Lung microvascular endothelial cell (primary cell): ENCODE data around the gene CTBP2. TPM values are rescaled to one million over a fixed set of nuclear protein-coding genes. Genes with fewer than 3 reads are reported as not detected.
A peak's percentile ranks its signal among the peaks of the same experiment; 100 is the strongest.

Experiments
- DNase-seq, 2 donors: peaks; one replicate each; pipeline versions ENCODE4 v3.0.0 to v3.0.0-alpha.2; 2010; ENCODE audit warnings: low read depth in 2 of 2
- total RNA-seq: library from RNA; depleted of rRNA; stranded (reverse); fragments of >200 nt; gene quantifications from 2 replicates; pipeline ENCODE4 v1.2.1, GENCODE V29; 2014

CTBP2 gene
- total RNA-seq, 1 donor from 2014 or later: 79.6 TPM

GRCh38 chr10:125158601-125159485 lies 1.5 kb downstream of the CTBP2 start:
- DNase-seq: peak; percentile 74 to 81

GRCh38 chr10:125158275-125158600 lies 2.1 kb downstream of the CTBP2 start:
- DNase-seq: no peak

- DNase-seq: peak in 1 of 2 donors; percentile 35
Observed at GRCh38 chr10:125157505-125157904, 2.9 kb downstream of the CTBP2 start.

- DNase-seq: peak; percentile 25 to 33
Observed at GRCh38 chr10:125156739-125157480, 3.5 kb downstream of the CTBP2 start.

- no peak for DNase-seq
Observed at GRCh38 chr10:125156196-125156595, 4.2 kb downstream of the CTBP2 start.

- peak; percentile 62 to 69 for DNase-seq
Observed at GRCh38 chr10:125155101-125155500, 5.3 kb downstream of the CTBP2 start.

GRCh38 chr10:125154529-125154928 lies 5.8 kb downstream of the CTBP2 start:
- peak in 1 of 2 donors; percentile 31 for DNase-seq

- DNase-seq: peak; percentile 38 to 41
Observed at GRCh38 chr10:125153703-125154490, 6.5 kb downstream of the CTBP2 start.

GRCh38 chr10:125152450-125153368 lies 7.7 kb downstream of the CTBP2 start:
- peak; percentile 34 to 49 for DNase-seq

GRCh38 chr10:125151553-125152449 lies 8.6 kb downstream of the CTBP2 start:
- no peak for DNase-seq

- no peak for DNase-seq
Observed at GRCh38 chr10:125151170-125151552, 9.2 kb downstream of the CTBP2 start.

GRCh38 chr10:125150376-125151083 lies 9.8 kb downstream of the CTBP2 start:
- peak; percentile 34 to 53 for DNase-seq

GRCh38 chr10:125149680-125150047 lies 10.7 kb downstream of the CTBP2 start:
- no peak for DNase-seq

GRCh38 chr10:125149036-125149679 lies 11.2 kb downstream of the CTBP2 start:
- DNase-seq: peak; percentile 46 to 87

- DNase-seq: no peak
Observed at GRCh38 chr10:125148528-125148927, 11.8 kb downstream of the CTBP2 start.

- no peak for DNase-seq
Observed at GRCh38 chr10:125147971-125148439, 12.4 kb downstream of the CTBP2 start.

GRCh38 chr10:125146791-125147579 lies 13.4 kb downstream of the CTBP2 start:
- DNase-seq: peak in 1 of 2 donors; percentile 79

- no peak for DNase-seq
Observed at GRCh38 chr10:125145636-125146035, 14.7 kb downstream of the CTBP2 start.
